ENCODE measurements around the gene CFAP251. TPM values are rescaled to one million over a fixed set of nuclear protein-coding genes. Genes with fewer than 3 reads are reported as not detected.

The CFAP251 gene
- total and polyA plus RNA-seq, 2 of the 8 experiments (the other 6 are each of a cell fraction or from before 2014, with no cell fraction given): 1.8 to 2.9 TPM

DNA sequence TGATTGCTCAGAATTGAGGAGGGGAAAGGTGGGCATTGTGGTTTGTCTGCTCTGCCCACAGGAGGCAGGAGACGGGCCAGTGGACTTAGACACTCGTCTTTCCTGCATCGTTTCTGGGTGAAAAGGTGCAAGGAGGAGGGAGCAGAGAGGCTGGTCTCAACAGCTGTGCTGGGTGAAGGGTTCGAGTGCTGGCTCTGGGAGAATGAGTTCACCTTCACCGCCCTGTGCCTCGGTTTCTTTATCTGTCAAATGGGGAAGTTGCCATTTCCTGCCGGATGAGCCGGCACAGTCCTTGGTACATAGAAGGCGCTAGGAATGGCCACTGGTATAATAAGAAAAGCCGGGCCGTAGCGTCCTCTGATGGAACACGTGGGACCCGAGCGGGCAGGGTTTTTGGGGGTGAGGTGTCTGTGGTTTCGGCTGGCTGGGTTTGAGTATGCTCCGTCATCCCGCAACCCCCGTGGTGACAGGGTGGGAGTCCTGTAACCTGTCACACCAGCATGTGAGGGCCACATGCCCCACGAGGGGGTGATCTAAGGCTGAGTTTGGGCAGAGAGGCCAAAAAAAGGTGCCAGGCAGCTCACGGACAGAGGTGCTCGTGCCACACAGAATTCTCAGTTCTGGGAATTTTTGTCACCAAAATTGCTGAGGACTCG, 110.6 kb downstream of the CFAP251 start (continued):
- TF ChIP-seq, protein P1, sequence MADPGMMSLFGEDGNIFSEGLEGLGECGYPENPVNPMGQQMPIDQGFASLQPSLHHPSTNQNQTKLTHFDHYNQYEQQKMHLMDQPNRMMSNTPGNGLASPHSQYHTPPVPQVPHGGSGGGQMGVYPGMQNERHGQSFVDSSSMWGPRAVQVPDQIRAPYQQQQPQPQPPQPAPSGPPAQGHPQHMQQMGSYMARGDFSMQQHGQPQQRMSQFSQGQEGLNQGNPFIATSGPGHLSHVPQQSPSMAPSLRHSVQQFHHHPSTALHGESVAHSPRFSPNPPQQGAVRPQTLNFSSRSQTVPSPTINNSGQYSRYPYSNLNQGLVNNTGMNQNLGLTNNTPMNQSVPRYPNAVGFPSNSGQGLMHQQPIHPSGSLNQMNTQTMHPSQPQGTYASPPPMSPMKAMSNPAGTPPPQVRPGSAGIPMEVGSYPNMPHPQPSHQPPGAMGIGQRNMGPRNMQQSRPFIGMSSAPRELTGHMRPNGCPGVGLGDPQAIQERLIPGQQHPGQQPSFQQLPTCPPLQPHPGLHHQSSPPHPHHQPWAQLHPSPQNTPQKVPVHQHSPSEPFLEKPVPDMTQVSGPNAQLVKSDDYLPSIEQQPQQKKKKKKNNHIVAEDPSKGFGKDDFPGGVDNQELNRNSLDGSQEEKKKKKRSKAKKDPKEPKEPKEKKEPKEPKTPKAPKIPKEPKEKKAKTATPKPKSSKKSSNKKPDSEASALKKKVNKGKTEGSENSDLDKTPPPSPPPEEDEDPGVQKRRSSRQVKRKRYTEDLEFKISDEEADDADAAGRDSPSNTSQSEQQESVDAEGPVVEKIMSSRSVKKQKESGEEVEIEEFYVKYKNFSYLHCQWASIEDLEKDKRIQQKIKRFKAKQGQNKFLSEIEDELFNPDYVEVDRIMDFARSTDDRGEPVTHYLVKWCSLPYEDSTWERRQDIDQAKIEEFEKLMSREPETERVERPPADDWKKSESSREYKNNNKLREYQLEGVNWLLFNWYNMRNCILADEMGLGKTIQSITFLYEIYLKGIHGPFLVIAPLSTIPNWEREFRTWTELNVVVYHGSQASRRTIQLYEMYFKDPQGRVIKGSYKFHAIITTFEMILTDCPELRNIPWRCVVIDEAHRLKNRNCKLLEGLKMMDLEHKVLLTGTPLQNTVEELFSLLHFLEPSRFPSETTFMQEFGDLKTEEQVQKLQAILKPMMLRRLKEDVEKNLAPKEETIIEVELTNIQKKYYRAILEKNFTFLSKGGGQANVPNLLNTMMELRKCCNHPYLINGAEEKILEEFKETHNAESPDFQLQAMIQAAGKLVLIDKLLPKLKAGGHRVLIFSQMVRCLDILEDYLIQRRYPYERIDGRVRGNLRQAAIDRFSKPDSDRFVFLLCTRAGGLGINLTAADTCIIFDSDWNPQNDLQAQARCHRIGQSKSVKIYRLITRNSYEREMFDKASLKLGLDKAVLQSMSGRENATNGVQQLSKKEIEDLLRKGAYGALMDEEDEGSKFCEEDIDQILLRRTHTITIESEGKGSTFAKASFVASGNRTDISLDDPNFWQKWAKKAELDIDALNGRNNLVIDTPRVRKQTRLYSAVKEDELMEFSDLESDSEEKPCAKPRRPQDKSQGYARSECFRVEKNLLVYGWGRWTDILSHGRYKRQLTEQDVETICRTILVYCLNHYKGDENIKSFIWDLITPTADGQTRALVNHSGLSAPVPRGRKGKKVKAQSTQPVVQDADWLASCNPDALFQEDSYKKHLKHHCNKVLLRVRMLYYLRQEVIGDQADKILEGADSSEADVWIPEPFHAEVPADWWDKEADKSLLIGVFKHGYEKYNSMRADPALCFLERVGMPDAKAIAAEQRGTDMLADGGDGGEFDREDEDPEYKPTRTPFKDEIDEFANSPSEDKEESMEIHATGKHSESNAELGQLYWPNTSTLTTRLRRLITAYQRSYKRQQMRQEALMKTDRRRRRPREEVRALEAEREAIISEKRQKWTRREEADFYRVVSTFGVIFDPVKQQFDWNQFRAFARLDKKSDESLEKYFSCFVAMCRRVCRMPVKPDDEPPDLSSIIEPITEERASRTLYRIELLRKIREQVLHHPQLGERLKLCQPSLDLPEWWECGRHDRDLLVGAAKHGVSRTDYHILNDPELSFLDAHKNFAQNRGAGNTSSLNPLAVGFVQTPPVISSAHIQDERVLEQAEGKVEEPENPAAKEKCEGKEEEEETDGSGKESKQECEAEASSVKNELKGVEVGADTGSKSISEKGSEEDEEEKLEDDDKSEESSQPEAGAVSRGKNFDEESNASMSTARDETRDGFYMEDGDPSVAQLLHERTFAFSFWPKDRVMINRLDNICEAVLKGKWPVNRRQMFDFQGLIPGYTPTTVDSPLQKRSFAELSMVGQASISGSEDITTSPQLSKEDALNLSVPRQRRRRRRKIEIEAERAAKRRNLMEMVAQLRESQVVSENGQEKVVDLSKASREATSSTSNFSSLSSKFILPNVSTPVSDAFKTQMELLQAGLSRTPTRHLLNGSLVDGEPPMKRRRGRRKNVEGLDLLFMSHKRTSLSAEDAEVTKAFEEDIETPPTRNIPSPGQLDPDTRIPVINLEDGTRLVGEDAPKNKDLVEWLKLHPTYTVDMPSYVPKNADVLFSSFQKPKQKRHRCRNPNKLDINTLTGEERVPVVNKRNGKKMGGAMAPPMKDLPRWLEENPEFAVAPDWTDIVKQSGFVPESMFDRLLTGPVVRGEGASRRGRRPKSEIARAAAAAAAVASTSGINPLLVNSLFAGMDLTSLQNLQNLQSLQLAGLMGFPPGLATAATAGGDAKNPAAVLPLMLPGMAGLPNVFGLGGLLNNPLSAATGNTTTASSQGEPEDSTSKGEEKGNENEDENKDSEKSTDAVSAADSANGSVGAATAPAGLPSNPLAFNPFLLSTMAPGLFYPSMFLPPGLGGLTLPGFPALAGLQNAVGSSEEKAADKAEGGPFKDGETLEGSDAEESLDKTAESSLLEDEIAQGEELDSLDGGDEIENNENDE (IDR thresholded peaks at IDR 0.05; ENCODE audit: insufficient replicate concordance, low read length): no peak
- no peak for TF ChIP-seq MAFK (IDR thresholded peaks at IDR 0.05; ENCODE audit: low read depth, low read length)
- TF ChIP-seq SP2 (IDR thresholded peaks at IDR 0.05; ENCODE audit: low read length): no peak
- no peak for TF ChIP-seq KDM5A (IDR thresholded peaks at IDR 0.05; ENCODE audit: low read length)
- TF ChIP-seq TAF7 (optimal IDR thresholded peaks at IDR 0.05; ENCODE audit: borderline replicate concordance, low read depth, low read length): no peak
- no peak for TF ChIP-seq RAD21 (IDR thresholded peaks at IDR 0.05 in 1 of 2, conservative IDR thresholded peaks at IDR 0.05 in 1 of 2; ENCODE audit: low read depth in 2 of 2, low read length in 2 of 2)
- TF ChIP-seq JUND (IDR thresholded peaks at IDR 0.05; ENCODE audit: low read length): no peak
- no peak for TF ChIP-seq CHD2 (IDR thresholded peaks at IDR 0.05; ENCODE audit: low read length)
- no peak for TF ChIP-seq CBX8 (IDR thresholded peaks at IDR 0.05; ENCODE audit: borderline replicate concordance, low read depth, low read length)

All from H1 (cell line).